GM19397 (cell line): ENCODE data around the gene KRT34.
"Not testable (repeated sequence)": the region's sequence is repeated elsewhere in the genome, so short reads cannot be mapped to it uniquely, and the experiment has no call there.

Experiments
- ATAC-seq: cut with Tn5 transposase; IDR thresholded peaks from one replicate; pipeline ENCODE4 v1.9.1; 2021; ENCODE audit warnings: mild to moderate bottlenecking, moderate library complexity; ENCODE audit not compliant: unreplicated experiment

The KRT34 gene

DNA sequence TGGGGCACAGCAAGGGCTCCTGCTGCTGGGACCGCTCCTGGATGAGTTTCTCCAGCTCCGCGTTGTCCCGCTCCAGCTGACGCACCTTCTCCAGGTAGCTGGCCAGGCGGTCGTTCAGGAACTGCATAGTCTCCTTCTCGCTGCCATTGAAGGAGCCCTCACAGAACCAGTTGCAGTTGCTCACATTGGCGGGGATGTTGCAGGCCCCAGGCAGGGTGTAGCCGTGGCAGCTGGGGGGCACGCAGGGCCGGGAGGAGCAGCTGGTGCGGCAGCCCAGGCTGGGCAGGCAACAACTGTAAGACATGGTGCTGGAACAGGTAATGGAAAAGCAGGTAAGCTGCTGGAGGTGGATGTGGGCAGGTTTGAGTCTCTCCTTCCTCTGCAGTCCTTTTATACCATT is at the start of gene KRT34:
TSS of gene KRT34 (minus strand) at position 364 of the 400 bp plus-strand sequence. CDS start at position 304, 60 bp downstream.
- ATAC-seq = not testable (repeated sequence)

DNA sequence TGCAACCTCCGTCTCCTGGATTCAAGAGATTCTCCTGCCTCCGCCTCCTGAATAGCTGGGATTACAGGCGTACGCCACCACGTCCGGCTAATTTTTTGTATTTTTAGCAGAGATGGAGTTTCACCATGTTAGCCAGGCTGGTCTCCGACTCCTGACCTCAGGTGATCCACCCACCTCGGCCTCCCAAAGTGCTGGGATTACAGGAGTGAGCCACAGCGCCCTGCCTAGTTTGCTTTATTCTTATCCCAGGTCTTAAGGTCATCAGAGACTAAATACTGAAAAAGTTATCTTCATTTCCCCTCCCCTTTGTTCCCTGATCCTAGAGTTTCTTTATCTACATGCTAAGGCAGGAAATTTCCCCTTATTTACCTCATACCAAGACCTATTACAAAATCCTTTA is 48.3 kb upstream of the KRT34 start:
- not testable (repeated sequence) for ATAC-seq

DNA sequence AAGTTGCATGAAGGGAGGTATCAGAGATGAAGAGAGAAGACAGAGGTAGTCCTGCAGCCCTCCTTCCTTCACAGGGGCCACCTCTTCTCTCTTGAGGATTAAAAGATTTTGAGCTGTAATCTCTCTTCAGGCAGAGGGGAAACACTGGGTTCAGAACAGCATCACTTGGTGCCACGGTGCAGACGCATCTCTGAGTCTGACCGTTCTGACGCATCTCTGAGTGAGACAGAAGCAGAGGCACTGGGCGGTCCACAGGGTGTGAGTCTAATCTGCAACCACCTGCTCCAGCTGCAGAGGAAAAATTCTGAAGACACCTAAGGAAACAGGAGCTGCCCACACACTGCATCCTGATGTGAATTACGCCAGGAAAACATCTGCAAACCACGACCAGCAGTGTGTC is 47.6 kb upstream of the KRT34 start:
- ATAC-seq = no peak

DNA sequence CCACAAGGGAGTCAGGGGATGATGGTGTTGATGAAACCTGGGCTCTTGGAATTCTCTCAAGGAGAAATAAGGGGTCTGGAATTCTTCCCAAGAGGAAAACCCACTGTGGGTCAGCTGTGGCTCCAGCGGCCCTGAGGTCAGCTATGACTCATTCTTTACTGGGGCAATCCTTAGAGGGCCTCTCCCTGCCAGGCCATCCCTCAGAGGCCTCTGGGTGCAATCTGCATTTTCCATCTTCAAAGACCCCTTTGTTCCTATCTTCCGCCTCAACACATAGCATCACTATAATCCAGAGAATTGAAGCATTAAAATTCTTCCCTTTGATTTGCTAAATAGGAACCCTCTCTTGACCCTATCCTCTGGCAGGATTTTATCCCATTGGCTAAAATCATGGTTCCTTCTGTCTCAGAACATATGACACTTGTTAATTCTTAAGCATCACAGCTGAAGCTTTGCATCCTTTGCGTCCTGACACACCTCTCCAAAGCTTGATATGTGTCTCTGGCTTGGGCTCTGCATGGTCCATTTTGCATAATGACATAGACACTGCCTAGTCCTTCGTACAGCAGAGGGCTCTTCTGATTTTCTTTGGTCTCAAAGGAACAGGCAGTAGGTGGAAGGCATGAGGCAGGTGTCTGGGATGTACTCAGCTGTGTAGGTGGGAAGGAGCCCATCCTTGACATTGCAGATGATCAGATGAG is 46.6 kb upstream of the KRT34 start:
- no peak for ATAC-seq

DNA sequence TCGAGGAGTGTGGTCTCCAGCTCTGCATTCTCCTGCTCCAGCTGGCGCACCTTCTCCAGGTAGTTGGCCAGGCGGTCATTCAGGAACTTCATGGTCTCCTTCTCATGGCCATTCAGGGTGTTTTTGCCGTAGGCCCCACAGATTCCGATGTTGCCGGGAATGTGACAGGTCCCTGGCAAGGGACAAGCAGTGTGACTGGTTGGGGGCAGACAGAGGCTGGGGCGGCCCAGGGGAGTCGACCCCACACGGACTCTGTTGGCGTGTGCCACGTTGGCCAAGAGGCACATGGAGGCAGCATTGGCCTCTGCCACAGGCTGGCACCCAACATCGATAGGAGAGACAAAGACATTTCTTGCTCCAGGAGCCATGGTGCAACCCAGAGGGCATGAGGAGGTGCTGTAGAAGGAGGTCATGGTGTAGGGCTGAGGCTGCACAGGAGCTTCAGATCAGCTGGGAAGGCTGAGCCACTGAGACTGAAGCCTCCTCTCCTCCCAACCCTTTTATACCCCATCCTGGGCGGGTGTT is 42.1 kb upstream of the KRT34 start, which contains the start of gene KRT37:
TSS of gene KRT37 (minus strand) at position 475 of the 525 bp plus-strand sequence. CDS start at position 413, 62 bp downstream.
- ATAC-seq = no peak

DNA sequence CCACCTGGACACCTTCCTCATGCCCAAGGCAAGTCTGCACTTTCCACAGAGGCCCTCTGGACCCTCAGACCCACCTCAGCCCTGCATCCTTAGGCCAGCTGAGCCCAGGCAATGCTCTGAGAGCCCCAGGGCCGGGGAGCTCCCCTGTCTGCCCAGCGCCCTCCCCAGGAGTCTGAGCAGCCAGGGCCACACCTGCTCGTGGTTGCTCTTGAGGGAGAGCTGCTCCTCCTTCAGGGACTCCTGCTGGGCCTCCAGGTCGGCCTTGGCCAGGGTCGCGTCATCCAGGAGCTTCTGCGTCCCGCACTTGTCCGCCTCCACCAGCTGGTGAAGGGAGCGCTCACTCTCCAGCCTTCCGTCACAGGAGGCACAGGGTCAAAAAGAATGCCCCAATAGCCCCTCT is 40.5 kb upstream of the KRT34 start:
- ATAC-seq = not testable (repeated sequence)

DNA sequence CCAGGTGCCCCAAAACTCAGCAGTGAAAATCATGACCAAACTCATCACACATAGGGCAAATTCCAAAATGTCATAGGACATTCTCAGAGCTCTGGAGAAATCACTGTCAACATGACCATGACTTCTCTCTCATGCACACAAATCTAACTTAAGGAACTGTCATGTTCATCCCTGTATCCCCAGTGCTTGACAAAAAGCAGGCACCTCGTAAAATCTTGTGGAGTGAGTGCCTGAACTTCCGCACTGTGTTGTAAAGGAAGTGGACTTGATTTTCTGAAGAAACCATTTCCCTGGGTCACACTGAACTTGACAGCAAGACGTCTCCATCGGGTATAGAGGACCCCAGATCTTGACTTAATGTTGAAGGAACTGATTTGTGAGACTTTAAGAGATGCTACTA is 39.5 kb upstream of the KRT34 start:
- ATAC-seq = no peak

DNA sequence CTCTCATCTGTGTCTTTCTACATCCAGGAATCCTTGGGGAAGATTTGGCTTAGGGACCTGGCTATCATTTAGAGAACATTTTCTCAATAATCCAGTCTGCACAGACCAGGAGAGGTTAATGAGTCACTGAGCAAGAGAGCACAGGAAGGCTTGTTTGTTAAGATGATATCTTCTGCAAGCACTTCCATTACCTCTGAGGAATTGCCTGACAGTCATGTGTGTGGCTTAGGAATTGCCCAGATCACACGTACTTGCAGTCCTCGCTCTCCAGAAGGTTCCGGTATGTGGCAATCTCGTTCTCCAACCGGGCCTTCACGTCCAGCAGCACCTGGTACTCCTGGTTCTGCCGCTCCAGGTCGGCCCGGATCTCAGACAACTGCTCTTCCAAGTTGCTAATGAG is 39.0 kb upstream of the KRT34 start:
- ATAC-seq = no peak

DNA sequence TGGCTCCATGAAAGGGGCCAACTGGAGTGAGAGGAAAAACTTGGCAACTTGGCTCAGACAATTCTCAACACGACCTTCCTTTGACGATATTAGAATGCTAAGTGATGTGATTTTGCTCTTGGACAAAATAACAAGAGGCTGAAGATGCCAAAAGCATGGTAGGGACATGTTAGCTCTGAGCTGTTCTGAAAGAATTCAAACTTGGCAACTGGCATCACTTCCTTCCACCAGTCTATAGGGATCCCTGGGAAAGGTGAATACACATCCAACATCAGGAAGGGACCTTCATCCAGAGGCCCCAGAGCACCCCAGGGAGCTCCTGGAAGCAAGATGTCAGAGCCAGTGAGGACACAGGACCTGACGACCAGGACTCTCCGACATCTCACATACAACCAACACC is 38.0 kb upstream of the KRT34 start:
- ATAC-seq = no peak

DNA sequence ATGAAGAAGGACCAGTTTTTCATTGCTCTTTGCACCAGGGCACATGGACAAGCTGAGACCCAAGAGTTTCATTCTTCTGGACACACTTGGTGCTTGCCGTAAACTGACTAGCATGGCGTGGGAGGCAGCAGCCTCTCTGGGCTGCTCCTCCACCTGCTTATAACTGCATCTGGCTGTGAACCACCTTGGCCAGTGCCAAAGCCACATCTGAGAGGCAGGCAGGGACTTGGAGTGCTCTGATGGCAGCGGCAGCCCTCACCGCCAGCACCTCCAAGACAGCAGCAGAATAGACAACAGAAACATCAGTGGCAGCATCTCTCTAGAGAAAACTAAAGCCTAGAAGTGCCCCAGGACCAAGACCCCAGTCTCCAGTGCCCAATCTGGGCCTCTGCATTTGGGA is 37.6 kb upstream of the KRT34 start:
- no peak for ATAC-seq

DNA sequence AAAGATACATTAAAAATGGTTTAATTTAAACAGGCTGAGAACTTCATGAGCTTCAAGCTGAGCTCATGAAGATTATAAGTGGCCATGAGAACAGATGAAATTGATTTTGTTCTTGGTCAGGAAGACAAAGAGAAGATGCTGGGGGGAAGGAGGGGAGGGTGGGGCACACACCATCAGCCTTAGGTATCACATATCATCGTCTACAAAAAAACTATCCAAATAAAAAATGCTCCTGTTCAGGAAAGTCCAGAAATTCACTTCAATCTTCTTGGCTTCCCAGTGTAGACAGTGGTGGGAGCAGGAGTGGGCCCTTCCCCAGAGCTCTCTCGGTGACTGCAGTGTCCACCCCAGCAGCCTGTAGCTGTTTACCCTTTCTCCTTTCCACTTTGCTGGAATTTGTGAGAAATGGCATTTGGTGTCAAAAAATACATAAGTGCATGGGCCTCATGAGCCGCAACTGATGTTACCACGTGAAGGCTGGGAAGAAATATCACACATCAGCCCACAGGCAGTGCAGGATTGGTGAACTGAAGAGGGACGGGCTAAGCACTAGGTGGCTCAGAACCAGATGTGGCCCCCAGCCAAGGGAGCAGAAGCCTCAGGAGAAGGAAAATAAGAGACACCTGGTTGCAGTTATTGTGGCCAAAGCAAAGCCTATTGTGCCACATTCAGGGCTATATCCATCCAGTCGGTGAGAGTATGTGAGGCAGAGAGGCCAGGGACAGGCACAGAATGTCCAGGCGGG is 36.2 kb upstream of the KRT34 start:
- ATAC-seq = no peak

DNA sequence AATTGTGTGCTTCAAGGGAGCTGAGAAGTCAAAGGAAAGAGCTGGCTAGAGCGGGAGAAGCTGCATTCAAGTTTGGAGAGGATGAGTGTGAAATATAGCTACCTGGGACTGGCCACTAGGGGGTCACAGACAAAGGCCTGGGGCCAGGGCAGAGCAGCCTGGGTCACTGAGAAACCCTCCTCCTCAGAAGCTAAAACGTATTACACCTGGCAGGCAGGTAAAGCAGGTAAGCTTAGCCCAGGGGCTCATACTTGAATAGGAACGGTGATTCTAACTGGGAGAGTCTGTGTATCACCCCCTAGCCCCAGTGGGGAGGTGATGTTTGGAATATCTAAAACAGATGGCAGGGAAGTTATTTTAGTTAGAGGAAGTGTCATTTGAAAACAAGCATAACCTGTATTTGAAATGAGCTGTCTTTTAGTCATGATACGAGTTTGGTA is 35.5 kb upstream of the KRT34 start:
- ATAC-seq = no peak

DNA sequence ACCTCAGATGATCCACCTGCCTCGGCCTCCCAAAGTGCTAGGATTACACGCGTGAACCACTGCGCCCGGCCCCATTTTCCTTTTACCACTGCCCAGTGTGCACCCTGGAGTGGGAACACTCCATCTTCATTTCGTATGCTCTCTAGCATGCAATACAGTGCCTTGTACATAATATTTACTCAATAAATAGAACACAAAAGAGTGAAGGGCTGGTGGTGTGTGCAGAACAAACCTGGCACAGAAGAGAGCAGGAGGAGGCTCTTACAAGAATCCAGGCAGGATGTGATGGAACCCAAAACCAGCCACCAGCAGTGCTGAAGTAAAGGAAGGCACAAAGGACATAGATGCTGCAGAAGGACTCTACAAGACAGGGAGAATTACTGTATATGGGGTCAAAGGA is 35.0 kb upstream of the KRT34 start:
- ATAC-seq = no peak

DNA sequence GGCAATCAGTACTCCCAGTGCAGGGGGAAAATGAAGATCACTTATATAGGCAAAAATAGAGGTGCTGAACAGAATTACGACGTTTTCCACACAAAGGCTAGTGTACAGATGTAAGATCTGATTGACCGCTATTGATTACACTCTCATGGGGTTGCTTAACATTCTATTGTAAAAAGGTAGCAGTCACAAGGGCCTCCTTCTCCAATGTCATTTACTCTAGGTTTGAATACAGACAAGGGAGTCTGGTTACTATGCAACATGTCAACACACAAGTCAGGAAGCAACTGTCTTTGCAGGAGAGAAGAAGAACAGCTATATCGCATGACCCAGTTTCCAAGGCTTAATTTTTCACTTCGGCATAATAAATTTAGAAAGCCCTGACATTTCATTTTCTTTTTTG is 34.4 kb upstream of the KRT34 start:
- ATAC-seq = no peak

DNA sequence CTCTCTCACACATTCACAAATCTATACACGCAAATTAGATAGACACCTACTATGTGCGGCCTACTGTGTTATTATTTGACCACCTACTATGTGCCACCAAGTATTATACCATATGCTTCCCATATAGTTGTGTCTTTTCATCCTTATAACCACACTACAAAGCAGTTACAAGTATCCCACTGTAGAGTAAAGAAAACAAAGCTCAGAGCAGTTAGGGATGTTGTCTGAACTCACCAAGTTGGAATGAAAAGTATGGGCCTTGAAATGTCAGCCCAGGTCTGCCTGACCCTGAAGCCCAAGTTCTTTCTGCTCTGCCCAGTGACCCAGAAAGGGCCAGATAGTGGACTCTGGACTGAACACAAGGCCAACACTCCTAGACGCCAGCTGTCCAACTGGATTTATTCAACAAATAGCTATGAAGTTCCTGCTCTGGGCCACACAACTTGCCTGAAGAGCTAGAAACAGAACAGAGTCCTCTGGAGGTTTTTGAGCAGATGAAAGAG is 33.8 kb upstream of the KRT34 start:
- no peak for ATAC-seq

DNA sequence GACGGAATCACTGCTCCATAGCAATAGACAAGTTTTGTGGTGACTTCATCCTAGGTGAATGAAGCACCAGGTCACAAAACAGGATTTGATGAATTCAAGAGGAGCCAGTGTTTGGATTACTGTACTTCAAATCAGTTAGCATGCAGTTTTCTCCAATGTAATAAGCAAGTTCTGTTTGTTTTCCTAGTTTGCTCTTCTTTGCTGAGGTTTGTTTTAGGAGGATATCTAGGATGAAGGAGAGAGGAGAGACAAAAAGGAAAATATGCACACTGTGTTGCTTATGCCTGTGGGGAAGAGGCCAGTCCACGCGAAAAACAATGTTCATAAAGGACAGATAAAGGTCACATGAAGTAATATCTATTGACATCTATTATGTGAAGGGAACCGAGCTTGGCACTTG is 33.3 kb upstream of the KRT34 start:
- no peak for ATAC-seq

DNA sequence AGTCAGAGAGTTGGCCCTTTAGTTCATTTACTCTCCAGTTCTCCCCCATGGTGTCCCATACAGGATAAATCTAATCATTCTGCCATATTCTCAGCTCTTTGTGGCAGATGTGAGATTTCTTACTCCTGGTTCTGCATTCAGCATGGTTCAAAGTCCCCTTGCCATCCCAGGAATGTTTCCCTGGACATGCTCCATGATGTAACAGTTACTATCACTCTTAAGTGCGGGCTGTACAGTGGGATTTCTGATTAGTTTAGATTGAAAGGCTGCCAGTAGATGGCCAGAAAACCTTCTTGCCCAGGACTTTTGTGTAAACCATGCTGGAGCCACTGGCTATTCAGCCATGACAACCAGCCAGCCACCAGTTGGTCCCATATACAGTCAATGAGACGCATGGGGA is 31.9 kb upstream of the KRT34 start:
- ATAC-seq = no peak

DNA sequence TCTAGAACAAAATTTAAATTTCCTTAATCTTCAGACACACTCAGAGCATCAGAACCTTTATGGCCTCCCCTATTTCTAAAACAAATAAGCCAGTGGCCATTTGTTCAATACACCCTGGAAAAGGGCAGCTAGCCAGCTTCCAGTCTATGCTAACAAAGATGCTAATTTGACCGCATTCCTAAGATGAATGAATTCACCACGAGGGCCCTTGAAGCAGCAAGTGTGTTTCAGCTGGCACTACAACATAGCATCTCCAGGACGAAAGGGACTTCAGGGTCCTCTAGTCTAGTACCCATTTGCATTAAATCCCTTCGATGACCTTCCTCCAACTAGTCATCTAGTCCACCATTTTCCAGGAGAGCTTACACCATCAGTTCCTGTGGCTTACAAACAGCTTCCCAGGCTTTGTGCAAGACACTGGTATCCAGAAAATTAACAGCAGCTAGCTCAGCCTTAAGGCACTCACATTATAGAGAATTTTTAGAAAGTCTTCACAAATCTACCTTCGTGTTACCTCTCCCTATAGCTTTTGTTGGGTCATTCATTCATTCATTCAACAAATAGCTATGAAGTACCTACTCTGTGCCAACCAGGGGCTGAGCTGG is 31.3 kb upstream of the KRT34 start:
- no peak for ATAC-seq

DNA sequence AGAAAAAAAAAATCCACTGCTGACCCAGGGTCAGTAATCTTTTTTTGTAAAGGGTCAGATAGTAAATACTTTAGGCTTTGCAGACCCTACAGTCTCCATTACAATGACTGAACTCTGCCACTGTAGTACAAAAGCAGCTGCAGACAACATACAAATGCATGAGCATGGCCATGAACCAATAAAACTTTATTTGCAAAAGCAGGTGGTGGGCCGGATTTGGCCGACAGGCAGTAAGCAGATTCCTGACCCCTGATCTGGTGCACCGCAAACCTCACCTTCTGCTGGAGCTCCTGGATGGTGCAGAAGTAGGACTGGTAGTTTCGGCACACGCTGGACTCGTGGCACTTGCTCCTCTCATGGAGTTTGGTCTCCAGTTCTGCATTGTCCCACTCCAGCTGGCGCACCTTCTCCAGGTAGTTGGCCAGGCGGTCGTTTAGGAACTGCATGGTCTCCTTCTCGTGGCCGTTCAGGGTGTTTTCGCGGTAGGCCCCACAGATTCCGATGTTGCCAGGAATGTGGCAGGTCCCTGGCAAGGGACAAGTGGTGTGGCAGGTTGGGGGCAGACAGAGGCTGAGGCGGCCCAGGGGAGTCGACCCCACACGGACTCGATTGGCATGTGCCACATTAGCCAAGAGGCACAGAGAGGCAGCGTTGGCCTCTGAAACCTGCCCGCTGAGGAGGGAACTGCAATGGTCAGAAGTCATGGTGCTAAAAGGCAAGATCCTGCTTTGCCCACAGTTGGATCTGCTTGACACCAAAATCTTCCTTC is 29.1 kb upstream of the KRT34 start:
- no peak for ATAC-seq

DNA sequence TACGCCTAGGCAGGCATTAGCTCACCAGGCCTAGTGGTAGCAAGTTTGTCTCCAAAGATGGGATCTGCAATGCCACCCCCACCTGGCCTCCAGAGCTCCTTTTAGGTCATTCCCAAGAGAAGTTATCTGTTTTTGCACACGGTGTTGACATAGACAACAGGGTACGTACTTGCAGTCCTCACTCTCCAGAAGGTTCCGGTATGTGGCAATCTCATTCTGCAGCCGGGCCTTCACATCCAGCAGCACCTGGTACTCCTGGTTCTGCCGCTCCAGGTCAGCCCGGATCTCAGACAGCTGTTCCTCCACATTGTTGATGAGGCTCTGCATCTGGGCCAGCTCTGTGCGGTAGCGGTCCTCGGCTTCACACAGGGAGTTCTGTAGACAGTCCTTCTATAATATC is 25.1 kb upstream of the KRT34 start:
- no peak for ATAC-seq

DNA sequence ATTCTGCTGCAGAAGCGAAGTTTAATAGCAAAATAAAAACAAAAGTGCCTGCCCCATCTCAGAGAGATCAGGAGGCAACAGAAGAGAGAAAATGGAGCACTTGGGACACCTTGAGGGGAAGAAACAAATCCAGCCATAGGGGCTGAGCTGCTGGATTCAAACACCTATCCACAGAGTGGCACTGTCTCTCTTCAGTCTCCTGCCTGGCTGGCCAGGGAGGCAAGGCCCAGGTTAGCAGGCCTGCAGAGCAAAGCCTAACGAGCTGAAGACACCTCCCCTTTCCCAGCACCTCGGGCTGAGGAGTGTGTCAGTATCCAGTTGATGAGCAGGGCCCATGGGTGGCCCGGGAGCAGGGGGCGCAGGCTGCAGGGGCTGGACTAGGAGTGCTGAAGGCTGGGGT is 24.1 kb upstream of the KRT34 start:
- ATAC-seq = no peak
